ENCODE results near the gene AQP9. TPM values are rescaled to one million over a fixed set of nuclear protein-coding genes. Genes with fewer than 3 reads are reported as not detected.

Gene AQP9
- total and polyA plus RNA-seq, 2 experiments from 2014 or later: 0.57 to 0.60 TPM

DNA sequence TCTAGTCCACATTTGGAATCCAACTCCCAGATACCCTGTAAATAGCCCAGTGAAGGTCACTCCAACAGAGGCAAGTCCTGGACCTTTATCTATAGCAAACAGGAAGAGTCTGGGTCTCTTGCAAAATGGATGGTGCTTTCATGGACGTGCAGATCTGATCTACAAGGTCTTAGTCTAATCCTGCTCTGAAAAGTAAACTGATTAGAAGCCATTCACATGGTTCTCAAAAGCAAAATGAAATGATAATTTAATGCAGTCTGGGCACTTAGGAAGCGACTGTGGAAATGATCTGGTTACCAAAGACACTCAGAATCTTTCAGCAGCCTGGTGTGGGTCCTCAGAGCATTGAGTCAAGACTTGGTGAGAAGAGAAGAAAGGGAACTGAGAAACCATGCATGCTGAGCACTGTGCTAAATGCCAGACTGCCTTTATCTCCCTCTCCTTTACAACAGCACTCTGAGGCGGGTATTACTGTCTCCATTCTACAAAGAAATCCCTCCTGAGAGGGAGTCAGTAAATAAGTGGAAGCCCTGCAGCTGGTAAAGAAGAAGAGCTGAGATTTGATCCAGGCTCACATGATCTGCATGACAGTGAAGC lies 29.0 kb downstream of the AQP9 start:
- H3K36me3 ChIP-seq (replicated peaks; ENCODE audit: insufficient read depth, low read depth): no peaks in the 10 kb centered on the region

DNA sequence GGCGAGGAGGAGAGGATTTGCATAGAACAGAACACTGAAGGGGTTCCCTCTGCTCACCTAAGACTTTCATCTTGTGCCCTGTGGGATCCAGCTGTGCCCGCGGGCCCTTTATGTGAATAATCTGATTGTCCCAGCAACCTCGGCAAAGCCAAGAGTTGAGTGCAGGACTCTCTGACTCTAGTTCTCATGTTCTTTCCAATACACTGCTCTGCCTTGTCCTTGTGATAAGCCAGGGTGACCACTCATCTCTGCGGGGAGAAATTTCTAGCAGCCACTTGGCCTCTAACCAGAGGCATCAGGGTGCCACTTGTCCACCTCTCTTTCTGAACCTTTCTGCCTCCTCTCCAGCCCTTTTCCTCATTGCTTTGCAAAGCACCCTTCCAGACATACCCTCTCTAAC lies 31.8 kb downstream of the AQP9 start:
- Histone ChIP-seq H3K79me2 (no peaks in the 10 kb centered on the region), H3K36me3 (replicated peaks; ENCODE audit: insufficient read depth, low read depth) (no peaks in the 10 kb centered on the region), H3K27ac (no peak overlapping the region), H3K4me2 (no peak overlapping the region), H3K4me3 (no peak overlapping the region), H3K9me3 (ENCODE audit: low read depth) (no peaks in the 10 kb centered on the region), H4K20me1 (ENCODE audit: insufficient read depth, poor library complexity, severe bottlenecking) (no peaks in the 10 kb centered on the region), H3K9me2 (replicated peaks; ENCODE audit: insufficient read depth) (no peaks in the 10 kb centered on the region), H2AFZ (no peak overlapping the region), H3K27me3 (no peaks in the 10 kb centered on the region), H3K4me1 (ENCODE audit: insufficient read depth) (no peaks in the 10 kb centered on the region)
- 90% methylated on average over 5 of the region's 5 CpGs for WGBS (ENCODE audit: low lambda C conversion rate, missing lambda C conversion rate)
- no peak for DNase-seq (ENCODE audit: low spot score)
- TF ChIP-seq EZH2phosphoT487 (IDR thresholded peaks at IDR 0.05; ENCODE audit: low read depth, severe bottlenecking, unreplicated experiment): no peak
- TF ChIP-seq, protein P1, sequence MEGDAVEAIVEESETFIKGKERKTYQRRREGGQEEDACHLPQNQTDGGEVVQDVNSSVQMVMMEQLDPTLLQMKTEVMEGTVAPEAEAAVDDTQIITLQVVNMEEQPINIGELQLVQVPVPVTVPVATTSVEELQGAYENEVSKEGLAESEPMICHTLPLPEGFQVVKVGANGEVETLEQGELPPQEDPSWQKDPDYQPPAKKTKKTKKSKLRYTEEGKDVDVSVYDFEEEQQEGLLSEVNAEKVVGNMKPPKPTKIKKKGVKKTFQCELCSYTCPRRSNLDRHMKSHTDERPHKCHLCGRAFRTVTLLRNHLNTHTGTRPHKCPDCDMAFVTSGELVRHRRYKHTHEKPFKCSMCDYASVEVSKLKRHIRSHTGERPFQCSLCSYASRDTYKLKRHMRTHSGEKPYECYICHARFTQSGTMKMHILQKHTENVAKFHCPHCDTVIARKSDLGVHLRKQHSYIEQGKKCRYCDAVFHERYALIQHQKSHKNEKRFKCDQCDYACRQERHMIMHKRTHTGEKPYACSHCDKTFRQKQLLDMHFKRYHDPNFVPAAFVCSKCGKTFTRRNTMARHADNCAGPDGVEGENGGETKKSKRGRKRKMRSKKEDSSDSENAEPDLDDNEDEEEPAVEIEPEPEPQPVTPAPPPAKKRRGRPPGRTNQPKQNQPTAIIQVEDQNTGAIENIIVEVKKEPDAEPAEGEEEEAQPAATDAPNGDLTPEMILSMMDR (IDR thresholded peaks at IDR 0.05; ENCODE audit: poor library complexity): no peak
- no peak for TF ChIP-seq EZH2 (IDR thresholded peaks at IDR 0.05; ENCODE audit: borderline replicate concordance)

More for the DNA sequence above, 29.0 kb downstream of the AQP9 start:
- H3K4me2 ChIP-seq: no peak overlapping the region
- H2AFZ ChIP-seq: no peak overlapping the region
- no peaks in the 10 kb centered on the region for H3K79me2 ChIP-seq
- DNase-seq (ENCODE audit: low spot score): no peak
- no peak overlapping the region for H3K27ac ChIP-seq
- H3K4me1 ChIP-seq (ENCODE audit: insufficient read depth): no peaks in the 10 kb centered on the region
- no peak overlapping the region for H3K4me3 ChIP-seq
- TF ChIP-seq, protein P1 (IDR thresholded peaks at IDR 0.05; ENCODE audit: poor library complexity): no peak
- no peak for TF ChIP-seq EZH2phosphoT487 (IDR thresholded peaks at IDR 0.05; ENCODE audit: low read depth, severe bottlenecking, unreplicated experiment)
- TF ChIP-seq EZH2 (IDR thresholded peaks at IDR 0.05; ENCODE audit: borderline replicate concordance): no peak
- H4K20me1 ChIP-seq (ENCODE audit: insufficient read depth, poor library complexity, severe bottlenecking): no peaks in the 10 kb centered on the region
- H3K9me2 ChIP-seq (replicated peaks; ENCODE audit: insufficient read depth): no peaks in the 10 kb centered on the region
- WGBS (ENCODE audit: low lambda C conversion rate, missing lambda C conversion rate): 47% methylated on average over 3 of the region's 3 CpGs
- no peaks in the 10 kb centered on the region for H3K9me3 ChIP-seq (ENCODE audit: low read depth)
- H3K27me3 ChIP-seq: no peaks in the 10 kb centered on the region

DNA sequence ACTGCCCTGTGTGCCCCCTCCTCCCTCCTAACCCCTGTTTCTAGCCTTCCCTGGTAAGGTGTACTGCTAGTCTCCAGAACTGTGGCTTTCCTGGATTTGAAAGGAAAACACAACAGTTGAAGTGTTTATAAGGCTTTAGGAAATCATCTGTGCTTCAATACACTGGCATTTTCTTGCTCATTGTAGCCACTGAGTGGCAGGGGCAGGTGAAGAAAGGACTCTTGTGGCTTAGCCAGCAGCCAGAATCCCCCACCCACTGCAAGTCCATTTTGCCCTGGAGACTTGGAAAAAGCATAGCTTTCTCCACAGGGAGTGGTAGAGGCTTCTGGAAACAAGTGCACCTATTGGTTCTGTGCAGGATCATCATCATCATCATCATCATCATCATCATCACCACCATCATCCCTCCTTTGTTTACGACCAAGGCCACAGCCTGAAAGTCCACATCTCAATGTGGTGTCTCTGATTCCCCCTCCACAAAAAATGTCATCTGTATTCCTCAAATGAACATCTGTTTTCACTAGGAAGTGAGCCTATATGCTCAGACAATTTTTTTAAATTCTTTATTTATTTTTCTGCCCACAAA lies 33.4 kb downstream of the AQP9 start:
- H3K4me2 ChIP-seq: no peak overlapping the region
- no peak for DNase-seq (ENCODE audit: low spot score)
- TF ChIP-seq, protein P1 (IDR thresholded peaks at IDR 0.05; ENCODE audit: poor library complexity): no peak
- TF ChIP-seq EZH2phosphoT487 (IDR thresholded peaks at IDR 0.05; ENCODE audit: low read depth, severe bottlenecking, unreplicated experiment) (no peak), EZH2 (IDR thresholded peaks at IDR 0.05; ENCODE audit: borderline replicate concordance) (no peak)
- H3K27ac ChIP-seq: no peak overlapping the region
- H3K9me2 ChIP-seq (replicated peaks; ENCODE audit: insufficient read depth): no peaks in the 10 kb centered on the region
- H3K9me3 ChIP-seq (ENCODE audit: low read depth): no peaks in the 10 kb centered on the region
- no peak overlapping the region for H2AFZ ChIP-seq
- no peaks in the 10 kb centered on the region for H3K36me3 ChIP-seq (replicated peaks; ENCODE audit: insufficient read depth, low read depth)
- no peaks in the 10 kb centered on the region for H3K4me1 ChIP-seq (ENCODE audit: insufficient read depth)
- no peaks in the 10 kb centered on the region for H3K27me3 ChIP-seq
- WGBS (ENCODE audit: low lambda C conversion rate, missing lambda C conversion rate): 91% methylated on average over 1 of the region's 1 CpG
- H4K20me1 ChIP-seq (ENCODE audit: insufficient read depth, poor library complexity, severe bottlenecking): no peaks in the 10 kb centered on the region
- H3K4me3 ChIP-seq: no peak overlapping the region
- no peaks in the 10 kb centered on the region for H3K79me2 ChIP-seq

Data from hepatocyte (in vitro differentiated cells).